ENCODE data around the gene HNRNPL.
A peak's percentile ranks its signal among the peaks of the same experiment; 100 is the strongest.
"Not testable (repeated sequence)": the region's sequence is repeated elsewhere in the genome, so short reads cannot be mapped to it uniquely, and the experiment has no call there.

Gene HNRNPL

DNA sequence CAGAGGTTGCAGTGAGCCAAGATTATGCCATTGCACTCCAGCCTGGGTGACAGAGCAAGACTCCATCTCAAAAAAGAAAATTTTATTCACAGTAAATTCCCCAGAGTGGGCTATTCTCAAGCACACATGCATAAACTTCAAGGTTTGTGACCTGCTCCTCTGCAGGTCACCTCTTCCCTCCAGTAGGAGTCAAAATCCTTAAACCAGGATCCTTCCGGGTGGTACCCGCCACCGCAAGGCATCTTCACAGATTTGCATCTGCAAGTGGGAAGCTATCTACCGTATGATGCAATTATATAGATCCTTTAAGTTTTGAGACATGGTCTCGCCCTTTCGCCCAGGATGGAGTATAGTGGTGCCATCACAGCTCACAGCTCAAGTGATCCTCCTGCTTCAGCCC, 15.2 kb downstream of the HNRNPL start:
- ATAC-seq, result no peak

DNA sequence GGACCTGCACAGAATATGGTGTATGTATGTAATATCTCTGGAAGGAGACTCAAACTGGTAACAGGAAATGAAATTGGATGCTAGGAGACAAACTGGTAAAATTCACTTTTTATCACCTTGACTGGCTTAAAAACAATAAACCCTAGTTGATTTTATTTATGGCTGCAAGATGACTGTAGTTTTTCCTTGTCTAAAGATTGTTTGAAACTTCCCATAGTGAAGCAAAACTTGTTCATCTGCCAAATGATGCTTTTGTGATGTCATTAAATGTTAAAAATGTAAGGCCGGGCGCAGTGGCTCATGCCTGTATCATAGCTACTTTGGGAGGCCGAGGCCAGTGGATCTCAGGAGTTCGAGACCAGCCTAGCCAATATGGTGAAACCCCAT, 15.7 kb downstream of the HNRNPL start:
- TF ChIP-seq ZNF8 (CRISPR knock-in tag; IDR thresholded peaks at IDR 0.05) (no peak), ZNF70 (CRISPR knock-in tag; IDR thresholded peaks at IDR 0.05) (no peak), GLIS3 (CRISPR knock-in tag; IDR thresholded peaks at IDR 0.05) (no peak), ESRRG (CRISPR knock-in tag; IDR thresholded peaks at IDR 0.05) (no peak), ARNTL (CRISPR knock-in tag; IDR thresholded peaks at IDR 0.05; ENCODE audit: borderline replicate concordance, low read depth) (no peak), ISL1 (CRISPR knock-in tag; IDR thresholded peaks at IDR 0.05) (no peak), RARB (CRISPR knock-in tag; IDR thresholded peaks at IDR 0.05) (no peak), ZNF565 (CRISPR knock-in tag; conservative IDR thresholded peaks at IDR 0.05; ENCODE audit: low read depth) (no peak), BACH2 (CRISPR knock-in tag; IDR thresholded peaks at IDR 0.05; ENCODE audit: borderline replicate concordance) (no peak)
- ATAC-seq, result no peak

More for the DNA sequence above, 15.2 kb downstream of the HNRNPL start:
- no peak for TF ChIP-seq ARNTL (CRISPR knock-in tag; IDR thresholded peaks at IDR 0.05; ENCODE audit: borderline replicate concordance, low read depth)
- TF ChIP-seq ZC3H10 (CRISPR knock-in tag; IDR thresholded peaks at IDR 0.05), result no peak
- no peak for TF ChIP-seq ZNF8 (CRISPR knock-in tag; IDR thresholded peaks at IDR 0.05)

DNA sequence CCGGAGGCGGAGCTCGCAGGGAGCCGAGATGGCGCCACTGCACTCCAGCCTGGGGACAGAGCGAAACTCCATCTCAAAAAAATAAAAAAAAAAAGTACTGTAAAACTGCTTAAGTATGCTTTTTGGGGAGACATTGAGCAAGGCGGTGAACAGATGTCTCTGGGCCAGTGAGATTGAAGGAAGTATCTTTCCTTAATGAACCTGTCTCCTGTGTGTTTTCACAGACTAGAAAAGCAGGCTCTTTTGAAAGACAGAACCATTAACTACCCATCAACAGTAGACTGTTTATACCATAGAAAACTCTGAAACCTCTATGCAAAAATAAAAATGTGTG, 16.7 kb downstream of the HNRNPL start:
- TF ChIP-seq ZFP30 (CRISPR knock-in tag; IDR thresholded peaks at IDR 0.05), result no peak
- no peak for TF ChIP-seq GLIS3 (CRISPR knock-in tag; IDR thresholded peaks at IDR 0.05)
- no peak for TF ChIP-seq TOX (CRISPR knock-in tag; IDR thresholded peaks at IDR 0.05; ENCODE audit: borderline replicate concordance)
- TF ChIP-seq, protein P1, sequence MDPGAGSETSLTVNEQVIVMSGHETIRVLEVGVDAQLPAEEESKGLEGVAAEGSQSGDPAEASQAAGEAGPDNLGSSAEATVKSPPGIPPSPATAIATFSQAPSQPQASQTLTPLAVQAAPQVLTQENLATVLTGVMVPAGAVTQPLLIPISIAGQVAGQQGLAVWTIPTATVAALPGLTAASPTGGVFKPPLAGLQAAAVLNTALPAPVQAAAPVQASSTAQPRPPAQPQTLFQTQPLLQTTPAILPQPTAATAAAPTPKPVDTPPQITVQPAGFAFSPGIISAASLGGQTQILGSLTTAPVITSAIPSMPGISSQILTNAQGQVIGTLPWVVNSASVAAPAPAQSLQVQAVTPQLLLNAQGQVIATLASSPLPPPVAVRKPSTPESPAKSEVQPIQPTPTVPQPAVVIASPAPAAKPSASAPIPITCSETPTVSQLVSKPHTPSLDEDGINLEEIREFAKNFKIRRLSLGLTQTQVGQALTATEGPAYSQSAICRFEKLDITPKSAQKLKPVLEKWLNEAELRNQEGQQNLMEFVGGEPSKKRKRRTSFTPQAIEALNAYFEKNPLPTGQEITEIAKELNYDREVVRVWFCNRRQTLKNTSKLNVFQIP (CRISPR knock-in tag; IDR thresholded peaks at IDR 0.05; ENCODE audit: borderline replicate concordance, low read depth), result no peak
- ATAC-seq, result no peak

DNA sequence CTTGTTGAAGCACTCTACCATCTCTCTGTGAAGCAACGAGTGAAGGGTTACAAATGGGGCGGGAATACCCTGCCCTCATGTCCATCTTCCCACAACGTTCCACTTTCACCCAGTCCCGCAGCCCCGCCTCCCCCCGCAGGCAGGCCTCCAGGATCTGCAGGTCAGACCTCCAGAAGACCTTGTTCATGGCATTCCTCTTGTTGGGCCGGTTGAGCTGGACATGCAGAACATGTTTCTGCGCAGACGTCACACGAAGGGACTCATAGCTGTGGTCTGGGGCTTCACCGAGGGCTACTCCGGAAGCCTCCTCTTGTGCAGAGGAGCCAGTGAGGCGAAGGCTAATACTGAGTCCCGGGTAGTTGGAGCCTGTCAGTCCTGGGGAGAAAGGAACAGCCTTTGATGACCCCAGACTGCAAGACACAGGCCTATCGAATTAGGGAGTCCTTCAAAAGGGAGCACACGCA, 18.6 kb downstream of the HNRNPL start:
- peak; percentile 68 for ATAC-seq

DNA sequence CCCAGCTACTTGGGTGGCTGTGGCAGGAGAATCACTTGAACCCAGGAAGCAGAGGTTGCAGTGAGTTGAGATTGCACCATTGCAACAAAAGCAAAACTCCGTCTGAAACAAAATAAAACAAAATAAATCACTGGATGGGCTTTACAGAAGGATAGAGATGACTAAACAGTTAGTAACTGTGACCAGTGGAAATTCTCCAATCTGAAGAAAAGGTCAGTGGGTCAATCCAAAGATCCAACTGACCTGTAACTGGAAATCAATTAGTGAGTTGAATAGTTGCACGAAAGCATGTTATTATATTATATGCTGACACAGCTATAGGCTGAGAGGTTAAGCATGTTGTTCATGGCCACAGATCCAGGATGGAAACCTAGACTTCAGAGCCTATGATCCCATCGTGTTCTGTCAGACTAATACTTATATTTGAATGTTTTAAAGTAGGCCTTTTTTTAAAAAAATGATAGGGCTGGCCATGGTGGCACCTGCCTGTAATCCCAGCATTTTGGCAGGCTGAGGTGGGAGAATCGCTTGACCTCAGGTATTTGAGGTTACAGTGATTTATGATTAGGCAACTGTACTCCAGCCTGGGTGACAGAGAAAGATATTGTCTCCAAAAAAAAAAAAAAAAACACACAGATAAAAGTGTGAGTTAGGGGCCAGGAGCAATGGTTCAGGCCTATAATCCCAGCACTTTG, 19.6 kb downstream of the HNRNPL start:
- ATAC-seq, result no peak
- no peak for TF ChIP-seq ZNF70 (CRISPR knock-in tag; IDR thresholded peaks at IDR 0.05)
- TF ChIP-seq CSDC2 (CRISPR knock-in tag; IDR thresholded peaks at IDR 0.05), result no peak
- no peak for TF ChIP-seq PPARA (CRISPR knock-in tag; IDR thresholded peaks at IDR 0.05; ENCODE audit: borderline replicate concordance)
- no peak for TF ChIP-seq TOX (CRISPR knock-in tag; IDR thresholded peaks at IDR 0.05; ENCODE audit: borderline replicate concordance)

More for the DNA sequence above, 18.6 kb downstream of the HNRNPL start:
- TF ChIP-seq ZNF70 (CRISPR knock-in tag; IDR thresholded peaks at IDR 0.05) (no peak), RARB (CRISPR knock-in tag; IDR thresholded peaks at IDR 0.05) (no peak)
- TF ChIP-seq, protein P2, sequence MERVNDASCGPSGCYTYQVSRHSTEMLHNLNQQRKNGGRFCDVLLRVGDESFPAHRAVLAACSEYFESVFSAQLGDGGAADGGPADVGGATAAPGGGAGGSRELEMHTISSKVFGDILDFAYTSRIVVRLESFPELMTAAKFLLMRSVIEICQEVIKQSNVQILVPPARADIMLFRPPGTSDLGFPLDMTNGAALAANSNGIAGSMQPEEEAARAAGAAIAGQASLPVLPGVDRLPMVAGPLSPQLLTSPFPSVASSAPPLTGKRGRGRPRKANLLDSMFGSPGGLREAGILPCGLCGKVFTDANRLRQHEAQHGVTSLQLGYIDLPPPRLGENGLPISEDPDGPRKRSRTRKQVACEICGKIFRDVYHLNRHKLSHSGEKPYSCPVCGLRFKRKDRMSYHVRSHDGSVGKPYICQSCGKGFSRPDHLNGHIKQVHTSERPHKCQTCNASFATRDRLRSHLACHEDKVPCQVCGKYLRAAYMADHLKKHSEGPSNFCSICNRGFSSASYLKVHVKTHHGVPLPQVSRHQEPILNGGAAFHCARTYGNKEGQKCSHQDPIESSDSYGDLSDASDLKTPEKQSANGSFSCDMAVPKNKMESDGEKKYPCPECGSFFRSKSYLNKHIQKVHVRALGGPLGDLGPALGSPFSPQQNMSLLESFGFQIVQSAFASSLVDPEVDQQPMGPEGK (CRISPR knock-in tag; IDR thresholded peaks at IDR 0.05; ENCODE audit: borderline replicate concordance), result no peak

DNA sequence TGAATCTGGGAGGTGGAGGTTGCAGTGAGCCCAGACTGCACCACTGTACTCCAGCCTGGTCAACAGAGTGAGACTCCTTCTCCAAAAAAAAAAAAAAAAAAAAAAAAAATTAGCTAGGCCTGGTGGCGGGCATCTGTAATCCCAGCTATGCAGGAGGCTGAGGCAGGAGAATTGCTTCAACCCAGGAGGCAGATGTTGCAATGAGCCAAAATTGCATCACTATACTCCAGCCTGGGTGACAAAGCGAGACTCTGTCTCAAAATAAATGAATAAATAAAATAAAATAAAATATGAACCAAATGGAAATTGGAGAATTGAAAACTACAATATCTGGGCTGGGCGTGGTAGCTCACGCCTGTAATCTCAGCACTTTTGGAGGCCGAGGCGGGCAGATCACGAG, 20.6 kb downstream of the HNRNPL start:
- not testable (repeated sequence) for ATAC-seq

DNA sequence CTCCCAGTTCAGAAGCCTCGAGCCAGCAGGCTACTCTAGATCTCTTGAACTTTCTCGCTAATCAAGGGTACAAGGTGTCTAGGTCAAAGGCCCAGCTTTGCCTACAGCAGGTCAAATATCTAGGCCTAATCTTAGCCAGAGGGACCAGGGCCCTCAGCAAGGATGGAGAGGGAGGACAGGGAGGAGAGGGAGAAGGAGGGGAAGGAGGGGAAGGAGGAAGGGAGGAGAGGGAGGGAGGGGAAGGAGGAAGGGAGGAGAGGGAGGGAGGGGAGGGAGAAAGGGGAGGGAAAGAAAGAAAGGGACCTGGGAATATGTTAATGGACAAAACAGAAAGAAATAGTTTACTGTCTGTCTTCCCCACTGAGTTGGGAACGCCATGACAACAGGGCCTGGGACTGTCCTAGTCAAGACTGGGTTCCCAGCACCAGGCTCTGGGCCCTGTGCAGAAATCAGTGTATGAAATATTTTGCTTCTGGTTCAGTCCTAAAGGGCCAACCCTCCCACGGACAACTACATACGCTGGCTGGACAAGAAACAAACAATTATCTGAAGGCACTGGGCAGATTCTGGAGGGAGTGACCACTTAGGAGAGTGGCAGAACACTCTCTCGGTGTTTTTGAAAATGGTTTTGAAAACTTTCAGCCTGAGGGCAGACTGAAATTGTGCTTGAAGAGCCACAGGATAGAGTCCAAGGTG, 22.8 kb downstream of the HNRNPL start:
- TF ChIP-seq ISL1 (CRISPR knock-in tag; IDR thresholded peaks at IDR 0.05), result no peak
- no peak for TF ChIP-seq ESRRG (CRISPR knock-in tag; IDR thresholded peaks at IDR 0.05)
- no peak for TF ChIP-seq BACH2 (CRISPR knock-in tag; IDR thresholded peaks at IDR 0.05; ENCODE audit: borderline replicate concordance)
- TF ChIP-seq SNAI2 (CRISPR knock-in tag; IDR thresholded peaks at IDR 0.05), result no peak
- TF ChIP-seq TOX (CRISPR knock-in tag; IDR thresholded peaks at IDR 0.05; ENCODE audit: borderline replicate concordance), result no peak
- TF ChIP-seq ZC3H10 (CRISPR knock-in tag; IDR thresholded peaks at IDR 0.05), result no peak
- TF ChIP-seq, protein P1 (CRISPR knock-in tag; IDR thresholded peaks at IDR 0.05; ENCODE audit: borderline replicate concordance, low read depth), result no peak
- no peak for TF ChIP-seq OSR1 (CRISPR knock-in tag; IDR thresholded peaks at IDR 0.05)
- TF ChIP-seq GLIS3 (CRISPR knock-in tag; IDR thresholded peaks at IDR 0.05), result no peak
- TF ChIP-seq, protein P3, sequence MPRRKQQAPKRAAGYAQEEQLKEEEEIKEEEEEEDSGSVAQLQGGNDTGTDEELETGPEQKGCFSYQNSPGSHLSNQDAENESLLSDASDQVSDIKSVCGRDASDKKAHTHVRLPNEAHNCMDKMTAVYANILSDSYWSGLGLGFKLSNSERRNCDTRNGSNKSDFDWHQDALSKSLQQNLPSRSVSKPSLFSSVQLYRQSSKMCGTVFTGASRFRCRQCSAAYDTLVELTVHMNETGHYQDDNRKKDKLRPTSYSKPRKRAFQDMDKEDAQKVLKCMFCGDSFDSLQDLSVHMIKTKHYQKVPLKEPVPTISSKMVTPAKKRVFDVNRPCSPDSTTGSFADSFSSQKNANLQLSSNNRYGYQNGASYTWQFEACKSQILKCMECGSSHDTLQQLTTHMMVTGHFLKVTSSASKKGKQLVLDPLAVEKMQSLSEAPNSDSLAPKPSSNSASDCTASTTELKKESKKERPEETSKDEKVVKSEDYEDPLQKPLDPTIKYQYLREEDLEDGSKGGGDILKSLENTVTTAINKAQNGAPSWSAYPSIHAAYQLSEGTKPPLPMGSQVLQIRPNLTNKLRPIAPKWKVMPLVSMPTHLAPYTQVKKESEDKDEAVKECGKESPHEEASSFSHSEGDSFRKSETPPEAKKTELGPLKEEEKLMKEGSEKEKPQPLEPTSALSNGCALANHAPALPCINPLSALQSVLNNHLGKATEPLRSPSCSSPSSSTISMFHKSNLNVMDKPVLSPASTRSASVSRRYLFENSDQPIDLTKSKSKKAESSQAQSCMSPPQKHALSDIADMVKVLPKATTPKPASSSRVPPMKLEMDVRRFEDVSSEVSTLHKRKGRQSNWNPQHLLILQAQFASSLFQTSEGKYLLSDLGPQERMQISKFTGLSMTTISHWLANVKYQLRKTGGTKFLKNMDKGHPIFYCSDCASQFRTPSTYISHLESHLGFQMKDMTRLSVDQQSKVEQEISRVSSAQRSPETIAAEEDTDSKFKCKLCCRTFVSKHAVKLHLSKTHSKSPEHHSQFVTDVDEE (CRISPR knock-in tag; IDR thresholded peaks at IDR 0.05), result no peak
- TF ChIP-seq ZNF70 (CRISPR knock-in tag; IDR thresholded peaks at IDR 0.05), result no peak
- TF ChIP-seq CSDC2 (CRISPR knock-in tag; IDR thresholded peaks at IDR 0.05), result no peak
- TF ChIP-seq TCF4 (CRISPR knock-in tag; IDR thresholded peaks at IDR 0.05; ENCODE audit: borderline replicate concordance), result no peak
- no peak for ATAC-seq

DNA sequence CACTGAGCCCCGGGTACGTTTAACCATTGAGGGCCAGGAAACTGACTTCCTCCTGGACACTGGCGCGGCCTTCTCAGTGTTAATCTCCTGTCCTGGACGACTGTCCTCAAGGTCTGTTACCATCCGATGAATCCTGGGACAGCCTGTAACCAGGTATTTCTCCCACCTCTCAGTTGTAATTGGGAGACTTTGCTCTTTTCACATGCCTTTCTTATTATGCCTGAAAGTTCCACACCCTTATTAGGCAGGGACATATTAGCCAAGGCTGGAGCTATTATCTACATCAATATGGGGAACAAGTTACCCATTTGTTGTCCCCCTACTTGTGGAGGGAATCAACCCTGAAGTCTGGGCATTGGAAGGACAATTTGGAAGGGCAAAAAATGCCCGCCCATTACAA, 23.9 kb downstream of the HNRNPL start:
- ATAC-seq, result not testable (repeated sequence)

Measured in SK-N-SH treated with all-trans-retinoic acid at 6 μM for 48 hours (cell line).